Neuronal stem cell (in vitro differentiated cells): ENCODE data around the gene LCN1.
"Not testable (repeated sequence)": the region's sequence is repeated elsewhere in the genome, so short reads cannot be mapped to it uniquely, and the experiment has no call there.

Source experiments
- DNase-seq: peaks from one replicate; pipeline ENCODE4 v3.0.0-alpha.2; 2013; ENCODE audit warnings: low spot score
- H2AFZ ChIP-seq: one replicate; pipeline ENCODE4 v1.6.1; 2013; ENCODE audit warnings: mild to moderate bottlenecking, low read length, inconsistent platforms
- H2AK5ac ChIP-seq: 2 replicates; pipeline ENCODE4 v1.6.1; 2013; ENCODE audit warnings: low read depth, mild to moderate bottlenecking, inconsistent platforms, low read length, moderate library complexity, mixed read lengths
- H2BK120ac ChIP-seq: 2 replicates; pipeline ENCODE4 v1.6.1; 2013; ENCODE audit warnings: low read depth, mild to moderate bottlenecking, inconsistent platforms, low read length, moderate library complexity, mixed read lengths
- H2BK12ac ChIP-seq: one replicate; pipeline ENCODE4 v1.6.1; 2013; ENCODE audit warnings: low read length, inconsistent platforms
- H2BK15ac ChIP-seq: 2 replicates; pipeline ENCODE4 v1.6.1; 2013; ENCODE audit warnings: mild to moderate bottlenecking, low read length, inconsistent platforms, mixed read lengths
- H2BK5ac ChIP-seq: one replicate; pipeline ENCODE4 v1.6.1; 2013; ENCODE audit warnings: inconsistent platforms, mild to moderate bottlenecking, low read length, moderate library complexity
- H3K14ac ChIP-seq: one replicate; pipeline ENCODE4 v1.6.1; 2013; ENCODE audit warnings: low read length, inconsistent platforms
- H3K18ac ChIP-seq: 2 replicates; pipeline ENCODE4 v1.6.1; 2013; ENCODE audit warnings: low read length, inconsistent platforms
- H3K23ac ChIP-seq: 2 replicates; pipeline ENCODE4 v1.6.1; 2013; ENCODE audit warnings: low read depth, mild to moderate bottlenecking, mixed read lengths, low read length, inconsistent platforms; ENCODE audit not compliant: poor library complexity
- H3K27ac ChIP-seq: replicated peaks from 3 replicates; pipeline ENCODE4 v1.5.1; 2013; ENCODE audit warnings: low read length, inconsistent platforms
- H3K27me3 ChIP-seq, 3 experiments: 2 replicates each; pipeline ENCODE4 v1.6.1; 2013; ENCODE audit warnings: low read length in 3 of 3, mild to moderate bottlenecking in 2 of 3, inconsistent platforms in 1 of 3, low read depth in 1 of 3, mixed read lengths in 1 of 3, moderate library complexity in 1 of 3; ENCODE audit not compliant: control insufficient read depth in 3 of 3, insufficient read depth in 3 of 3
- H3K36me3 ChIP-seq, 2 donors: replicated peaks in 1 of 2; 2 replicates each; pipeline ENCODE4 v1.6.1; 2013; ENCODE audit warnings: low read length in 2 of 2; ENCODE audit not compliant: control insufficient read depth in 2 of 2, insufficient read depth in 2 of 2
- H3K4ac ChIP-seq: 2 replicates; pipeline ENCODE4 v1.6.1; 2013; ENCODE audit warnings: inconsistent platforms, mild to moderate bottlenecking, low read length, moderate library complexity
- H3K4me1 ChIP-seq, 2 donors: 1 replicate in 1 of 2; 2 replicates in 1 of 2; pipeline ENCODE4 v1.6.1; 2013; ENCODE audit warnings: low read length in 2 of 2, low read depth in 1 of 2; ENCODE audit not compliant: control insufficient read depth in 2 of 2, insufficient read depth in 1 of 2
- H3K4me2 ChIP-seq: one replicate; pipeline ENCODE4 v1.6.1; 2013; ENCODE audit warnings: mild to moderate bottlenecking, low read length, inconsistent platforms; ENCODE audit not compliant: insufficient read depth, poor library complexity, severe bottlenecking
- H3K4me3 ChIP-seq, 2 donors: 2 replicates each; pipeline ENCODE4 v1.5.1; 2013; ENCODE audit warnings: low read length in 2 of 2, mild to moderate bottlenecking in 2 of 2, inconsistent platforms in 1 of 2, moderate library complexity in 1 of 2
- H3K79me1 ChIP-seq: one replicate; pipeline ENCODE4 v1.6.1; 2013; ENCODE audit warnings: low read depth, mild to moderate bottlenecking, inconsistent platforms, low read length, moderate library complexity
- H3K9ac ChIP-seq: one replicate; pipeline ENCODE4 v1.6.1; 2013; ENCODE audit warnings: mild to moderate bottlenecking, low read depth, low read length, inconsistent platforms; ENCODE audit not compliant: poor library complexity
- H3K9me3 ChIP-seq, 2 donors: replicated peaks in 1 of 2; 2 replicates each; pipeline versions ENCODE3 to v1.6.1; 2013; ENCODE audit warnings: low read length in 2 of 2, mild to moderate bottlenecking in 2 of 2, inconsistent platforms in 1 of 2, low read depth in 1 of 2, mixed read lengths in 1 of 2, moderate library complexity in 1 of 2; ENCODE audit not compliant: control insufficient read depth in 2 of 2, insufficient read depth in 1 of 2
- H4K8ac ChIP-seq: one replicate; pipeline ENCODE4 v1.6.1; 2013; ENCODE audit warnings: low read depth, mild to moderate bottlenecking, inconsistent platforms, low read length, moderate library complexity
- H4K91ac ChIP-seq: one replicate; pipeline ENCODE4 v1.6.1; 2013; ENCODE audit warnings: low read length, low read depth, mild to moderate bottlenecking, inconsistent platforms; ENCODE audit not compliant: poor library complexity
- WGBS, 2 donors: extraction: QIAGEN DNeasy Blood & Tissue Kit; methylation state at CpG; one replicate each; pipeline ENCODE4 v1.1.7; 2013; ENCODE audit warnings: missing lambda C conversion rate in 2 of 2, mixed read lengths in 1 of 2; ENCODE audit not compliant: insufficient read length in 2 of 2, insufficient replicate concordance in 1 of 2; ENCODE audit errors: extremely low coverage in 2 of 2; 5-methylcytosine and 5-hydroxymethylcytosine counted together

The LCN1 gene

DNA sequence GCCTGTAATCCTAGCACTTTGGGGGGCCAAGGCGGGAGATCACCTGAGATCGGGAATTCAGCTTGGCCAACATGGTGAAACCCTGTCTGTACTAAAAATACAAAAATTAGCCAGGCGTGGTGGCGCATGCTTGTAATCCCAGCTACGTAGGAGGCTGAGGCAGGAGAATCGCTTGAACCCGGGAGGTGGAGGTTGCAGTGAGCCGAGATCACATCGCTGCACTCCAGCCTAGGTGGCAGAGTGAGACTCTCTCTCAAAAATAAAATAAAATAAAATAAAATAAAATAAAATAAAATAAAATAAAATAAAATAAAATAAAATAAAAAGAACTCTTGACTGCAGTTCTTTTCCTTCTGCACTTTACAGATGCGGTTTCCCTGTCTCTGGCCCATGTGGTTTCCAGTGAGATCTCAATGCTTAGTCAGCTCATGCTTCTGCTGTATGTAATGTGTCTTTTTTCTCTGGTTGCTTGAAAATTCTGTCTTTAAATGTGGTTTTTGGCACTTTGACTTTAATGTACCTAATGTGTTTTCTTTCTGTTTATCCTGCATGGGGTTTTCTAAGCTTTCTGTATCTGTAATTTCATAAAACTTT, 7.7 kb downstream of the LCN1 start:
- not testable (repeated sequence) for H2AFZ ChIP-seq, H2BK5ac ChIP-seq, H2BK15ac ChIP-seq, H4K91ac ChIP-seq, H3K9ac ChIP-seq, H3K79me1 ChIP-seq, DNase-seq, H3K4ac ChIP-seq, H2AK5ac ChIP-seq, H3K9me3 ChIP-seq, H3K18ac ChIP-seq, H3K36me3 ChIP-seq, H3K23ac ChIP-seq, H2BK120ac ChIP-seq, H2BK12ac ChIP-seq, H4K8ac ChIP-seq, H3K14ac ChIP-seq, H3K27ac ChIP-seq, H3K4me2 ChIP-seq, H3K27me3 ChIP-seq, H3K4me3 ChIP-seq, H3K4me1 ChIP-seq
- no CpG with 5 or more reads among the region's 10 CpGs for WGBS, 2 donors

- Histone ChIP-seq H4K91ac (no peak overlapping the region), H3K14ac (no peak overlapping the region), H2BK12ac (no peak overlapping the region), H3K9ac (no peak overlapping the region), H2BK5ac (no peak overlapping the region), H2AFZ (no peak overlapping the region), H3K27ac (no peak overlapping the region), H3K79me1 (no peaks in the 10 kb centered on the region), H3K18ac (no peak overlapping the region), H2AK5ac (no peak overlapping the region), H3K4me1 (peaks cover 0 to 5% of the 10 kb centered on the region in 2 donors), H4K8ac (no peak overlapping the region), H3K4ac (no peak overlapping the region), H3K9me3 (no peaks in the 10 kb centered on the region), H3K4me2 (no peak overlapping the region), H3K4me3 (no peak overlapping the region), H2BK15ac (no peak overlapping the region), H3K23ac (no peak overlapping the region), H2BK120ac (no peak overlapping the region), H3K27me3 (peaks cover 0 to 16% (median 0%) of the 10 kb centered on the region in 3 experiments), H3K36me3 (no peaks in the 10 kb centered on the region)
- WGBS, 2 donors = no CpG with 5 or more reads among the region's 5 CpGs
- DNase-seq = no peak
These were observed 8.9 kb downstream of the LCN1 start for GRCh38 chr9:135530146-135530545.

DNA sequence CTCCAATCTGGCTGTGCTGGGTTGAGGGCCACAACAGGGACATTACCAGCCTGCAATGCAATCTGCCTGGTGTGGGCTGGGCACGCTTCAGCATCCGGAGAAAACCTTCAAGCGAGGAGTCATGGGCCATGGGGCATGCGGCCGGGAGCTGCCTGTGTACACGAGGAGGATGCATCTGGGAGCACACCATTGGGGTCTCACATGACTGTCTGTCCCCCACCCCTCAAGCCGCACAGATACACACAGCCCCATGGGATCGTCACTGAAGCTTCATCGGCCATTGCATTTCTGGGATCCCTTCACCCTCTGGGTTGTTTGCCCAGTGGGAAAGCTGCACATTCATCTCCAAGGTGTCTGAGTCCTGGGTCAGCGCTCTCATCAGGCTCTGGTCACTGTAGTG, 9.9 kb downstream of the LCN1 start:
- no peak for DNase-seq
- no peaks in the 10 kb centered on the region for H3K9me3 ChIP-seq
- peak overlapping the region; percentile 83 for H3K18ac ChIP-seq
- peak overlapping the region; percentile 31 for H3K9ac ChIP-seq
- no peak overlapping the region for H4K8ac ChIP-seq
- H3K4ac ChIP-seq = no peak overlapping the region
- no peak overlapping the region for H3K14ac ChIP-seq
- no peak overlapping the region for H2BK120ac ChIP-seq
- peak overlapping the region in 1 of 2 donors; percentile 36 for H3K4me3 ChIP-seq
- H3K36me3 ChIP-seq = no peaks in the 10 kb centered on the region
- no peak overlapping the region for H2BK5ac ChIP-seq
- H3K79me1 ChIP-seq = no peaks in the 10 kb centered on the region
- WGBS, 2 donors = no CpG with 5 or more reads among the region's 10 CpGs
- no peak overlapping the region for H3K4me2 ChIP-seq
- peaks cover 0 to 16% (median 0%) of the 10 kb centered on the region in 3 experiments for H3K27me3 ChIP-seq
- peaks cover 0 to 5% of the 10 kb centered on the region in 2 donors for H3K4me1 ChIP-seq
- H2AK5ac ChIP-seq = no peak overlapping the region
- H2AFZ ChIP-seq = no peak overlapping the region
- H4K91ac ChIP-seq = no peak overlapping the region
- no peak overlapping the region for H3K23ac ChIP-seq
- no peak overlapping the region for H2BK15ac ChIP-seq
- no peak overlapping the region for H2BK12ac ChIP-seq
- no peak overlapping the region for H3K27ac ChIP-seq

- Histone ChIP-seq H3K23ac (no peak overlapping the region), H3K27ac (no peak overlapping the region), H2BK12ac (no peak overlapping the region), H3K4me3 (no peak overlapping the region), H3K14ac (no peak overlapping the region), H2AK5ac (no peak overlapping the region), H3K4me2 (no peak overlapping the region), H4K91ac (no peak overlapping the region), H3K9me3 (no peaks in the 10 kb centered on the region), H3K36me3 (no peaks in the 10 kb centered on the region), H3K9ac (no peak overlapping the region), H2BK5ac (no peak overlapping the region), H3K79me1 (no peaks in the 10 kb centered on the region), H4K8ac (no peak overlapping the region), H2BK120ac (no peak overlapping the region), H3K4ac (no peak overlapping the region), H3K27me3 (peaks cover 0 to 16% (median 0%) of the 10 kb centered on the region in 3 experiments), H2BK15ac (no peak overlapping the region), H2AFZ (no peak overlapping the region), H3K4me1 (no peaks in the 10 kb centered on the region), H3K18ac (no peak overlapping the region)
- no CpG with 5 or more reads among the region's 3 CpGs for WGBS, 2 donors
- no peak for DNase-seq
These were observed 11.9 kb downstream of the LCN1 start for GRCh38 chr9:135533113-135533512.
